Measurements from ENCODE around the gene GABRR1.

GABRR1 gene

GRCh38 chr6:89214197-89214596, 3.0 kb downstream of the GABRR1 start:
- no peak for DNase-seq

GRCh38 chr6:89212472-89212871, 4.7 kb downstream of the GABRR1 start:
- no peak for DNase-seq

- DNase-seq = peak; percentile 75
Measured at GRCh38 chr6:89209457-89209856, 7.7 kb downstream of the GABRR1 start.

GRCh38 chr6:89208551-89208950, 8.6 kb downstream of the GABRR1 start:
- DNase-seq = no peak

- DNase-seq = no peak
Measured at GRCh38 chr6:89205819-89206218, 11.3 kb downstream of the GABRR1 start.

- no peak for DNase-seq
Measured at GRCh38 chr6:89204096-89204495, 13.1 kb downstream of the GABRR1 start.

GRCh38 chr6:89200706-89201215, 16.4 kb downstream of the GABRR1 start:
- no peak for DNase-seq

- DNase-seq = no peak
Measured at GRCh38 chr6:89199579-89199978, 17.6 kb downstream of the GABRR1 start.

- no peak for DNase-seq
Measured at GRCh38 chr6:89198235-89198634, 18.9 kb downstream of the GABRR1 start.

GRCh38 chr6:89197141-89197540, 20.0 kb downstream of the GABRR1 start:
- no peak for DNase-seq

GRCh38 chr6:89194559-89194958, 22.6 kb downstream of the GABRR1 start:
- no peak for DNase-seq

GRCh38 chr6:89190741-89191140, 26.4 kb downstream of the GABRR1 start:
- DNase-seq = no peak

GRCh38 chr6:89187504-89187903, 29.7 kb downstream of the GABRR1 start:
- DNase-seq = no peak

- DNase-seq = no peak
Measured at GRCh38 chr6:89186762-89187161, 30.4 kb downstream of the GABRR1 start.

GRCh38 chr6:89184344-89184743, 32.8 kb downstream of the GABRR1 start:
- DNase-seq = no peak

GRCh38 chr6:89183294-89183693, 33.9 kb downstream of the GABRR1 start:
- no peak for DNase-seq

- no peak for DNase-seq
Measured at GRCh38 chr6:89180971-89181370, 36.2 kb downstream of the GABRR1 start.

GRCh38 chr6:89180112-89180511, 37.0 kb downstream of the GABRR1 start:
- no peak for DNase-seq

GRCh38 chr6:89173634-89174033, 43.5 kb downstream of the GABRR1 start:
- no peak for DNase-seq

GRCh38 chr6:89172131-89172530, 45.0 kb downstream of the GABRR1 start:
- DNase-seq = no peak

GRCh38 chr6:89162047-89162371, 55.1 kb downstream of the GABRR1 start:
- DNase-seq = no peak

- no peak for DNase-seq
Measured at GRCh38 chr6:89161326-89162046, 55.7 kb downstream of the GABRR1 start.

GRCh38 chr6:89160331-89161092, 56.6 kb downstream of the GABRR1 start:
- DNase-seq = no peak

- DNase-seq = no peak
Measured at GRCh38 chr6:89154131-89154530, 63.0 kb downstream of the GABRR1 start.

Measured in NCI-H2171 (cell line).